DOHH2 (cell line): ENCODE data around the gene BTRC.

Experiments used
- H3F3A ChIP-seq: fragments of 200-600 bp; sonication (generic), shearing (Covaris generic); 2 replicates; pipeline ENCODE4 v1.6.0; 2016; ENCODE audit warnings: antibody characterized with exemption, mild to moderate bottlenecking; ENCODE audit not compliant: control insufficient read depth, insufficient read depth
- H3K27ac ChIP-seq: fragments of 200-600 bp; sonication (generic); 2 replicates; pipeline ENCODE4 v1.5.1; 2014; ENCODE audit warnings: low read depth, mild to moderate bottlenecking, low read length, moderate library complexity
- H3K27me3 ChIP-seq: fragments of 200-600 bp; sonication (generic); 2 replicates; pipeline ENCODE4 v1.6.1; 2014; ENCODE audit warnings: mild to moderate bottlenecking, low read length, mixed read lengths; ENCODE audit not compliant: control insufficient read depth
- H3K36me3 ChIP-seq: fragments of 200-600 bp; sonication (generic); 2 replicates; pipeline ENCODE4 v1.6.1; 2014; ENCODE audit warnings: mild to moderate bottlenecking, low read length, moderate library complexity, mixed read lengths; ENCODE audit not compliant: control insufficient read depth
- H3K4me1 ChIP-seq: fragments of 200-600 bp; sonication (generic); 2 replicates; pipeline ENCODE4 v1.6.1; 2014; ENCODE audit warnings: mild to moderate bottlenecking, low read length, mixed read lengths; ENCODE audit not compliant: control insufficient read depth
- H3K4me2 ChIP-seq: fragments of 200-600 bp; sonication (generic); 2 replicates; pipeline ENCODE4 v1.6.0; 2014; ENCODE audit warnings: mild to moderate bottlenecking, low read length, moderate library complexity
- H3K4me3 ChIP-seq: fragments of 200-600 bp; sonication (generic); 2 replicates; pipeline ENCODE4 v1.5.1; 2014; ENCODE audit warnings: mild to moderate bottlenecking, low read length, mixed read lengths
- H3K79me2 ChIP-seq: fragments of 200-600 bp; sonication (generic); 2 replicates; pipeline ENCODE4 v1.6.1; 2014; ENCODE audit warnings: mild to moderate bottlenecking, low read length, mixed read lengths; ENCODE audit not compliant: control insufficient read depth
- H3K9me2 ChIP-seq: fragments of 200-600 bp; sonication (generic); replicated peaks from 2 replicates; pipeline ENCODE4 v1.6.1; 2014; ENCODE audit warnings: mild to moderate bottlenecking, low read length, mixed read lengths; ENCODE audit not compliant: control insufficient read depth
- H3K9me3 ChIP-seq: fragments of 200-600 bp; sonication (generic); 2 replicates; pipeline ENCODE4 v1.6.1; 2014; ENCODE audit warnings: antibody characterized with exemption, low read length, mixed read lengths; ENCODE audit not compliant: control insufficient read depth, insufficient read depth
- H4K20me1 ChIP-seq: fragments of 200-600 bp; sonication (generic); 2 replicates; pipeline ENCODE4 v1.6.0; 2014; ENCODE audit warnings: low read depth, mild to moderate bottlenecking, antibody characterized with exemption, low read length, moderate library complexity; ENCODE audit not compliant: control insufficient read depth, insufficient read depth
- EZH2phosphoT487 ChIP-seq: fragments of 200-600 bp; sonication (generic); IDR thresholded peaks from 2 replicates; pipeline ENCODE4 v1.6.1; 2017; ENCODE audit warnings: borderline replicate concordance, mild to moderate bottlenecking, antibody characterized with exemption, low read length, moderate library complexity, mixed read lengths
- TF ChIP-seq, protein P1 (sequence below): fragments of 200-600 bp; sonication (generic); IDR thresholded peaks from one replicate; pipeline ENCODE4 v1.5.1; 2014; ENCODE audit warnings: antibody characterized with exemption, mild to moderate bottlenecking, low read depth, low read length; ENCODE audit not compliant: poor library complexity, severe bottlenecking

Gene BTRC

DNA sequence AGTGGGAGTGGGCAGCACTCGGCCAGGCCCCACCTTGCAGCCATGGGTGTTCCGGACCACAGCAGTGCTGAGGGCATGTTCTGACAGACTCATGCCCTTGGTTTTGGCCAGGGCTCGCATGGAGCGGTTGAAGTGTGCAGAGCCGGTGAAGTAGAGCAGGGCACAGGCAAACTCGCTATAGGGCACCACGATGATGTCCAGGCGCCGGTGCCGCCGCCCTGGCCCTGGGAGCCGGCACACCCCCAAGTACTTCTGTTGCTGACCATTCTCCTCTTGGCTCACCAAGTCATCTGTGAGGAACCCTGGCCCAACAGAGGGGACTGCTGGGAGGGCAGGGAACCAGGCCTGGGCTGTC is 225.5 kb downstream of the BTRC start:
- Histone ChIP-seq H3K27me3 (no peaks in the 10 kb centered on the region), H3K9me3 (no peaks in the 10 kb centered on the region), H3K4me2 (no peak overlapping the region), H3K27ac (no peak overlapping the region), H3F3A (no peaks in the 10 kb centered on the region), H4K20me1 (peaks cover 4% of the 10 kb centered on the region; the same call in 1 of the 2 replicates), H3K4me1 (no peaks in the 10 kb centered on the region), H3K79me2 (no peaks in the 10 kb centered on the region), H3K4me3 (no peak overlapping the region), H3K9me2 (no peaks in the 10 kb centered on the region), H3K36me3 (peaks cover 11% of the 10 kb centered on the region)
- TF ChIP-seq, protein P1, sequence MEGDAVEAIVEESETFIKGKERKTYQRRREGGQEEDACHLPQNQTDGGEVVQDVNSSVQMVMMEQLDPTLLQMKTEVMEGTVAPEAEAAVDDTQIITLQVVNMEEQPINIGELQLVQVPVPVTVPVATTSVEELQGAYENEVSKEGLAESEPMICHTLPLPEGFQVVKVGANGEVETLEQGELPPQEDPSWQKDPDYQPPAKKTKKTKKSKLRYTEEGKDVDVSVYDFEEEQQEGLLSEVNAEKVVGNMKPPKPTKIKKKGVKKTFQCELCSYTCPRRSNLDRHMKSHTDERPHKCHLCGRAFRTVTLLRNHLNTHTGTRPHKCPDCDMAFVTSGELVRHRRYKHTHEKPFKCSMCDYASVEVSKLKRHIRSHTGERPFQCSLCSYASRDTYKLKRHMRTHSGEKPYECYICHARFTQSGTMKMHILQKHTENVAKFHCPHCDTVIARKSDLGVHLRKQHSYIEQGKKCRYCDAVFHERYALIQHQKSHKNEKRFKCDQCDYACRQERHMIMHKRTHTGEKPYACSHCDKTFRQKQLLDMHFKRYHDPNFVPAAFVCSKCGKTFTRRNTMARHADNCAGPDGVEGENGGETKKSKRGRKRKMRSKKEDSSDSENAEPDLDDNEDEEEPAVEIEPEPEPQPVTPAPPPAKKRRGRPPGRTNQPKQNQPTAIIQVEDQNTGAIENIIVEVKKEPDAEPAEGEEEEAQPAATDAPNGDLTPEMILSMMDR = no peak
- no peak for TF ChIP-seq EZH2phosphoT487

DNA sequence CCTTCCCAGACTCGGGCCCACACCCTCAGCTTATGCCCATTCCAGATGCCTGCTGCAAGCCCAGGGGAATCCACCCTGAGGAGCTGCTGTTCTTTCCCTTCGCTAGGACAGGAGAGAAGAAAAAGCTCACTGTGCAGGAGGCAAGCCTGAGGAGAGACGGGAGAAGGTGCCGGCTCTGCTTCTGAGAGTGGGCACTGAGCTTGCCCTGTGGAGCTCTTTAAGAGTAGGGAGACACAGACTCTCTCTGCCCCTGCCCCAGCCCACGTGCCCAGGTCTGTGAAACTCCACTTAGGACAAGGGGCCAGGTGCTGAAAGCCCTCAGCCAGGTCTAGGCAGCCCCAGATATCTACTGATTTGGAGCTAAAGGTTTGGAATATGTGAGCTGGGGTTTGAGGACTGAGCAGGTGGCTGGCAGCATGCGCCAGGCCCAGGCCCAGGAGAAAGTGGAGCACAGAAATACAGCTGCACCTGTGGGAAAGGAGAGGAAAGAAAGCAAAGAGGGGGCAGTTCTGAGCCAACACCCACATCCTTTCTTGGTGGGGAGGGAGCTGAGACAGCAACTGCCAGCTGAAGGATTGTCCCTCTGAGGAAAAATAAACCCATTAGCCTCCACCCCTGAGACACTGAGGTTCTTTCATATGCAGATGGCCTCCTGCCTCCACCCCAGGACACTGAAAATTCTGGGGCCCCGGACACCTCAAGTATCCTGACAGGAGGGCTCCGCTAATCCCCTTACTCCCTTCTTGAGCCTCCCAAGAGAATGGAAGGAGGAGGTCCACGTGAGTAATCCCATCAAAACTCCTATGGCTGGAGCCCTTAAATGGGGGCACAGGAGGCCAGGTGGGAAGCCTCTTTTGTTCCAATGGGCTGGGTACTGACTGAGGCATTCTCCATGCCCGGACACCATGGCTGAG is 226.8 kb downstream of the BTRC start:
- Histone ChIP-seq H4K20me1 (peaks cover 4% of the 10 kb centered on the region; the same call in 1 of the 2 replicates), H3K9me2 (no peaks in the 10 kb centered on the region), H3K4me3 (no peak overlapping the region), H3F3A (no peaks in the 10 kb centered on the region), H3K27ac (no peak overlapping the region), H3K79me2 (no peaks in the 10 kb centered on the region), H3K36me3 (peaks cover 16% of the 10 kb centered on the region), H3K4me2 (no peak overlapping the region), H3K4me1 (no peaks in the 10 kb centered on the region), H3K27me3 (no peaks in the 10 kb centered on the region), H3K9me3 (no peaks in the 10 kb centered on the region)
- TF ChIP-seq, protein P1 = no peak
- no peak for TF ChIP-seq EZH2phosphoT487

DNA sequence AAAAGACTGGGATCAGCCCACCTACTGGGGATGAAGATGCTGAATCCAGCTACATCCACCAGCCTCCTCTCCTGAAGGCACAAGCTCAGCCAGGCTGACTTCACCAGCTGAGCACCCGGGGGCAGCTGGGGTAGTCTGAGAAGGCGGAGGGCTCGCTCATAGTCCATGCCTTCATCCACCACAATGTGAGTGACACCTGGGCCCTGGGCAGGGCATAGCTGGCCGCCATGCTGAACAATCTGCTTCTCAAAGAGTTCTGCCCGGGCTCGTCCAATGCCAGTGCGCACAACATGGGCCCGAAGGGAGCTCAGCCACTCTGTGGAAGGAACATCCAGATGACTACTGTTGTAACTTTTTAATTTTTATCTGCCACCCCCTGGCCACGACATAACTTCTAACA is 231.9 kb downstream of the BTRC start:
- Histone ChIP-seq H4K20me1 (no peaks in the 10 kb centered on the region), H3K27me3 (no peaks in the 10 kb centered on the region), H3K9me2 (no peaks in the 10 kb centered on the region), H3K36me3 (peaks cover 21% of the 10 kb centered on the region), H3K27ac (no peak overlapping the region), H3F3A (no peaks in the 10 kb centered on the region), H3K4me3 (no peak overlapping the region), H3K79me2 (peaks cover 13% of the 10 kb centered on the region), H3K9me3 (no peaks in the 10 kb centered on the region), H3K4me2 (no peak overlapping the region), H3K4me1 (peaks cover 18% of the 10 kb centered on the region)
- TF ChIP-seq, protein P1 = no peak
- no peak for TF ChIP-seq EZH2phosphoT487
